H1 (cell line): ENCODE results near the gene NSUN6. TPM values are rescaled to one million over a fixed set of nuclear protein-coding genes. Genes with fewer than 3 reads are reported as not detected.

Source experiments
- CTCF ChIA-PET: fragments of 300-600 bp; sonication (Branson Sonifier 250); formaldehyde crosslinking; loops from one replicate; lab custom pipeline; 2021; ENCODE audit not compliant: partially characterized antibody; lab: Charles Lee
- POLR2A ChIA-PET: fragments of 300-600 bp; sonication (Branson Sonifier 250); formaldehyde crosslinking; loops from one replicate; lab custom pipeline; 2021; ENCODE audit warnings: inconsistent platforms; ENCODE audit not compliant: partially characterized antibody; lab: Charles Lee
- DNase-seq, 2 experiments: peaks; one replicate each; pipeline versions ENCODE4 v3.0.0 to v3.0.0-alpha.2; 2010 to 2022; ENCODE audit warnings: low spot score in 2 of 2, low read depth in 1 of 2, mixed read lengths in 1 of 2
- FAIRE-seq: peaks from 2 replicates; lab custom pipeline; 2011; peaks lifted over from hg19 to GRCh38; lab: Jason Lieb, UNC
- H2AFZ ChIP-seq: 2 replicates; pipeline ENCODE4 v1.8.1; 2012; ENCODE audit warnings: low read length, inconsistent platforms
- H2AK5ac ChIP-seq: 2 replicates; pipeline ENCODE4 v1.6.1; 2013; ENCODE audit warnings: low read depth, low read length
- H2BK120ac ChIP-seq: replicated peaks from 2 replicates; pipeline ENCODE3; 2013; ENCODE audit warnings: low read depth, low read length, inconsistent platforms
- H2BK12ac ChIP-seq: 2 replicates; pipeline ENCODE4 v1.6.1; 2013; ENCODE audit warnings: low read depth, low read length
- H2BK15ac ChIP-seq: 2 replicates; pipeline ENCODE4 v1.6.1; 2013; ENCODE audit warnings: low read length
- H2BK20ac ChIP-seq: 2 replicates; pipeline ENCODE4 v1.6.1; 2013; ENCODE audit warnings: low read length
- H2BK5ac ChIP-seq: 2 replicates; pipeline ENCODE4 v1.6.1; 2013; ENCODE audit warnings: low read depth, low read length
- H3K14ac ChIP-seq: 2 replicates; pipeline ENCODE4 v1.6.1; 2013; ENCODE audit warnings: inconsistent platforms; ENCODE audit not compliant: insufficient read length
- H3K18ac ChIP-seq: 2 replicates; pipeline ENCODE4 v1.6.1; 2013; ENCODE audit warnings: low read length; ENCODE audit errors: extremely low read depth
- H3K23ac ChIP-seq: 2 replicates; pipeline ENCODE4 v1.6.1; 2013; ENCODE audit warnings: inconsistent platforms; ENCODE audit not compliant: insufficient read length
- H3K23me2 ChIP-seq: 2 replicates; pipeline ENCODE4 v1.6.1; 2013; ENCODE audit warnings: low read depth, low read length
- H3K27ac ChIP-seq: 2 replicates; pipeline ENCODE4 v1.6.1; 2011; ENCODE audit warnings: low read depth, low read length, inconsistent platforms
- H3K27me3 ChIP-seq, 4 experiments: replicated peaks in 1 of 4; 1 replicate in 1 of 4; 2 replicates in 3 of 4; pipeline versions ENCODE4 v1.6.1 to v1.8.1; 2011 to 2013; ENCODE audit warnings: low read length in 3 of 4, mild to moderate bottlenecking in 3 of 4, inconsistent platforms in 2 of 4, mixed read lengths in 2 of 4, moderate library complexity in 1 of 4; ENCODE audit not compliant: control insufficient read depth in 3 of 4, insufficient read depth in 3 of 4; ENCODE audit errors: extremely low read depth in 1 of 4
- H3K36me3 ChIP-seq, 4 experiments: 2 replicates each; pipeline versions ENCODE4 v1.6.1 to v1.8.1; 2011 to 2013; ENCODE audit warnings: mild to moderate bottlenecking in 4 of 4, low read length in 3 of 4, moderate library complexity in 2 of 4, control low read depth in 1 of 4, inconsistent platforms in 1 of 4; ENCODE audit not compliant: insufficient read depth in 4 of 4, control insufficient read depth in 2 of 4
- H3K4ac ChIP-seq: replicated peaks from 2 replicates; pipeline ENCODE3; 2013; ENCODE audit warnings: low read length, low read depth, mixed read lengths, inconsistent platforms; ENCODE audit not compliant: insufficient read length
- H3K4me1 ChIP-seq, 4 experiments: replicated peaks in 1 of 4; 1 replicate in 1 of 4; 2 replicates in 3 of 4; pipeline versions ENCODE4 v1.6.1 to v1.8.1; 2011 to 2013; ENCODE audit warnings: low read length in 3 of 4, inconsistent platforms in 2 of 4, mixed read lengths in 1 of 4; ENCODE audit not compliant: insufficient read depth in 4 of 4, control insufficient read depth in 3 of 4
- H3K4me2 ChIP-seq, 2 experiments: 2 replicates each; pipeline versions ENCODE4 v1.6.1 to v1.8.1; 2011 to 2013; ENCODE audit warnings: low read depth in 2 of 2, low read length in 2 of 2, control low read depth in 1 of 2, inconsistent platforms in 1 of 2, mild to moderate bottlenecking in 1 of 2; ENCODE audit not compliant: insufficient read depth in 1 of 2
- H3K4me3 ChIP-seq, 4 experiments: fragments of 200-600, 300-600 bp in 1 of 4; sonication (generic), shearing (Covaris generic), sonication (Bioruptor Twin) in 1 of 4; 2 replicates each; pipeline versions ENCODE4 v1.5.1 to v1.8.1; 2011 to 2016; ENCODE audit warnings: low read length in 4 of 4, low read depth in 3 of 4, control low read depth in 2 of 4, inconsistent platforms in 2 of 4, mild to moderate bottlenecking in 2 of 4, mixed read lengths in 1 of 4, moderate library complexity in 1 of 4; ENCODE audit not compliant: insufficient read depth in 2 of 4; ENCODE audit errors: extremely low read depth in 1 of 4
- H3K56ac ChIP-seq: replicated peaks from 2 replicates; pipeline ENCODE3; 2013; ENCODE audit warnings: low read depth, mild to moderate bottlenecking, mixed read lengths, low read length, inconsistent platforms; ENCODE audit not compliant: insufficient read length
- H3K79me1 ChIP-seq: 2 replicates; pipeline ENCODE4 v1.6.1; 2013; ENCODE audit warnings: low read depth, low read length, control low read depth
- H3K79me2 ChIP-seq, 2 experiments: 2 replicates each; pipeline versions ENCODE4 v1.6.1 to v1.8.1; 2012 to 2013; ENCODE audit warnings: low read length in 2 of 2, mild to moderate bottlenecking in 2 of 2, inconsistent platforms in 1 of 2; ENCODE audit not compliant: insufficient read depth in 2 of 2, control insufficient read depth in 1 of 2
- H3K9ac ChIP-seq, 4 experiments: replicated peaks in 1 of 4; 1 replicate in 1 of 4; 2 replicates in 3 of 4; pipeline versions ENCODE4 v1.6.1 to v1.8.1; 2011 to 2013; ENCODE audit warnings: low read depth in 3 of 4, low read length in 3 of 4, control low read depth in 2 of 4, mild to moderate bottlenecking in 2 of 4, moderate library complexity in 2 of 4, inconsistent platforms in 1 of 4; ENCODE audit errors: extremely low read depth in 1 of 4
- H3K9me3 ChIP-seq, 2 experiments: 2 replicates each; pipeline versions ENCODE4 v1.6.1 to v1.8.1; 2012 to 2013; ENCODE audit warnings: mild to moderate bottlenecking in 2 of 2, moderate library complexity in 2 of 2, control low read depth in 1 of 2, inconsistent platforms in 1 of 2, low read depth in 1 of 2, low read length in 1 of 2, mixed read lengths in 1 of 2; ENCODE audit not compliant: insufficient read depth in 2 of 2
- H4K20me1 ChIP-seq, 2 experiments: replicated peaks in 1 of 2; 2 replicates each; pipeline versions ENCODE3 to v1.8.1; 2011 to 2013; ENCODE audit warnings: inconsistent platforms in 2 of 2, low read length in 2 of 2, mild to moderate bottlenecking in 1 of 2; ENCODE audit not compliant: insufficient read depth in 2 of 2, control insufficient read depth in 1 of 2
- H4K5ac ChIP-seq: 2 replicates; pipeline ENCODE4 v1.6.1; 2013; ENCODE audit warnings: low read length, low read depth, mixed read lengths, inconsistent platforms; ENCODE audit not compliant: insufficient read length
- H4K8ac ChIP-seq: 2 replicates; pipeline ENCODE4 v1.8.0; 2013; ENCODE audit warnings: mild to moderate bottlenecking, moderate library complexity, low read length, inconsistent platforms; ENCODE audit not compliant: insufficient read depth; ENCODE audit errors: extremely low read depth
- H4K91ac ChIP-seq: replicated peaks from 2 replicates; pipeline ENCODE3; 2013; ENCODE audit warnings: low read length, mixed read lengths, inconsistent platforms; ENCODE audit not compliant: insufficient read length
- ASH2L ChIP-seq: fragments of 200-600, 300-600 bp; sonication (generic); IDR thresholded peaks from one replicate; pipeline ENCODE4 v1.7.1; 2017; ENCODE audit warnings: low read length
- BACH1 ChIP-seq: IDR thresholded peaks from 2 replicates; pipeline ENCODE4 v1.6.1; 2012; ENCODE audit warnings: low read length, improper control_type of control experiment
- BCL11A ChIP-seq, 2 experiments: IDR thresholded peaks; one replicate each; pipeline ENCODE4 v1.6.1; 2011; ENCODE audit warnings: low read depth in 2 of 2, low read length in 2 of 2, mild to moderate bottlenecking in 2 of 2
- CEBPB ChIP-seq: IDR thresholded peaks from 2 replicates; pipeline ENCODE4 v1.6.1; 2012; ENCODE audit warnings: low read depth, low read length
- E2F6 ChIP-seq: IDR thresholded peaks from 2 replicates; pipeline ENCODE4 v1.6.1; 2012; ENCODE audit warnings: inconsistent platforms
- EGR1 ChIP-seq: IDR thresholded peaks from 2 replicates; pipeline ENCODE4 v1.6.1; 2011; ENCODE audit warnings: low read depth, low read length, borderline replicate concordance
- JUN ChIP-seq: IDR thresholded peaks from 2 replicates; pipeline ENCODE4 v1.6.1; 2011; ENCODE audit warnings: low read depth, mild to moderate bottlenecking, improper control_type of control experiment, low read length
- KDM5A ChIP-seq: fragments of 200-600 bp; IDR thresholded peaks from 2 replicates; pipeline ENCODE4 v1.7.1; 2012; ENCODE audit warnings: mild to moderate bottlenecking, low read length, inconsistent platforms, mixed read lengths
- MAX ChIP-seq: IDR thresholded peaks from 2 replicates; pipeline ENCODE4 v1.6.1; 2012; ENCODE audit warnings: inconsistent platforms
- TEAD4 ChIP-seq: IDR thresholded peaks from 2 replicates; pipeline ENCODE4 v1.6.1; 2012; ENCODE audit warnings: low read depth, low read length, inconsistent platforms, mixed read lengths
- YY1 ChIP-seq: IDR thresholded peaks from 2 replicates; pipeline ENCODE4 v1.6.1; 2011; ENCODE audit warnings: low read depth, mild to moderate bottlenecking, low read length
- WGBS, 2 experiments: shearing (Covaris generic) in 1 of 2; methylation state at CpG; one replicate each; pipeline versions ENCODE4 v1.1.6 to v1.1.7; 2013 to 2015; ENCODE audit warnings: low lambda C conversion rate in 2 of 2, mixed read lengths in 2 of 2, inconsistent platforms in 1 of 2, low coverage in 1 of 2, missing lambda C conversion rate in 1 of 2; ENCODE audit not compliant: insufficient replicate concordance in 2 of 2, insufficient coverage in 1 of 2, insufficient read length in 1 of 2; ENCODE audit errors: extremely low coverage in 1 of 2, missing lambda C conversion rate in 1 of 2; 5-methylcytosine and 5-hydroxymethylcytosine counted together
- polyA plus RNA-seq, 7 experiments: library from polyadenylated mRNA; depleted of rRNA in 3 of 7; stranded (reverse) in 5 of 7; unstranded in 2 of 7; fragments of >200 nt in 5 of 7; fragments of 200-250 nt in 2 of 7; gene quantifications; 1 replicate in 5 of 7; 2 replicates in 1 of 7; 4 replicates in 1 of 7; pipeline versions ENCODE4 v1.2.1 to v1.2.3, GENCODE V29; 2011 to 2013; ENCODE audit warnings: missing spikeins in 2 of 7, mixed read lengths in 2 of 7
- total RNA-seq: library from RNA; stranded (reverse); fragmentation: NEBNext Ultra II Directional; extraction: Animal tissue kit (Norgen Biotek cat#: 25700); gene quantifications from 2 replicates; pipeline ENCODE4 v1.2.1, GENCODE V29; 2021

The NSUN6 gene
- total and polyA plus RNA-seq, 2 of the 8 experiments (the other 6 are each of a cell fraction or from before 2014, with no cell fraction given): 5.9 to 14.4 TPM

- no peak overlapping the region for H3K14ac ChIP-seq
- no peak for DNase-seq
- H2AFZ ChIP-seq: no peak overlapping the region
- ChIA-PET CTCF (interaction anchor here (0.6 kb wide), 1 partner anchor 153 kb away, joined by 5 read pairs; no protein-coding TSS in a partner anchor), POLR2A (no interaction called here)
- H2BK12ac ChIP-seq: no peak overlapping the region
- no peaks in the 10 kb centered on the region for H3K9me3 ChIP-seq
- H3K4me1 ChIP-seq: no peaks in the 10 kb centered on the region; a peak in 2 of 7 replicates
- peaks cover 0 to 36% of the 10 kb centered on the region in 2 experiments; a peak in 2 of 4 replicates for H3K79me2 ChIP-seq
- H3K56ac ChIP-seq: no peak overlapping the region
- H3K36me3 ChIP-seq: peaks cover 0 to 21% (median 0%) of the 10 kb centered on the region in 4 experiments; a peak in 3 of 8 replicates
- no peak for FAIRE-seq
- no peaks in the 10 kb centered on the region for H4K20me1 ChIP-seq
- no peaks in the 10 kb centered on the region for H3K27me3 ChIP-seq
- no peaks in the 10 kb centered on the region for H3K79me1 ChIP-seq
- H3K4me2 ChIP-seq: peak overlapping the region; percentile 80 to 81; a peak in 2 of 4 replicates
- no peak overlapping the region for H2AK5ac ChIP-seq
- no peak overlapping the region for H3K4ac ChIP-seq
- H2BK5ac ChIP-seq: no peak overlapping the region
- H3K9ac ChIP-seq: no peak overlapping the region
- no peak overlapping the region for H4K5ac ChIP-seq
- WGBS, 2 experiments: 86% methylated on average over 7 of the region's 7 CpGs; no CpG with 5 or more reads in 1 of the 2 experiments
- no peak overlapping the region for H3K27ac ChIP-seq
- H2BK120ac ChIP-seq: no peak overlapping the region
- no peak overlapping the region for H3K23ac ChIP-seq
- H3K23me2 ChIP-seq: peaks cover 5% of the 10 kb centered on the region; the same call in 1 of the 2 replicates
- no peak overlapping the region for H2BK15ac ChIP-seq
- no peak overlapping the region for H3K18ac ChIP-seq
- peak overlapping the region in 2 of 4 experiments; percentile 23 to 84; a peak in 4 of 8 replicates for H3K4me3 ChIP-seq
- TF ChIP-seq E2F6: no peak
- TF ChIP-seq CEBPB: no peak
- no peak for TF ChIP-seq KDM5A
- no peak for TF ChIP-seq BCL11A (IDR thresholded peaks at IDR 0.05; ENCODE audit: low read depth in 2 of 2, low read length in 2 of 2)
- no peak for TF ChIP-seq BACH1
- TF ChIP-seq EGR1: no peak
- TF ChIP-seq MAX: no peak
- TF ChIP-seq JUN: no peak
- TF ChIP-seq TEAD4: no peak
- TF ChIP-seq YY1: no peak
- TF ChIP-seq ASH2L: no peak
- no peak overlapping the region for H4K91ac ChIP-seq
- no peak overlapping the region for H2BK20ac ChIP-seq
- no peak overlapping the region; the same call in 1 of the 2 replicates for H4K8ac ChIP-seq
These were observed 1.9 kb downstream of the NSUN6 start for GRCh38 chr10:18649364-18649959.
